Panc1 (cell line): ENCODE results near the gene PLEKHG7. TPM values are rescaled to one million over a fixed set of nuclear protein-coding genes. Genes with fewer than 3 reads are reported as not detected.

Source experiments
- ATAC-seq: fragments of 200-7000 bp; cut with Tn5 transposase; 2 replicates; pipeline ENCODE4 v1.9.1; 2020; ENCODE audit warnings: mild to moderate bottlenecking, moderate library complexity
- BruUV-seq: library from RNA; stranded (reverse); fragments of 400-500 nt; replicated peaks from 2 replicates; lab custom pipeline; 2021; lab: Mats Ljungman, UMichigan
- CTCF ChIA-PET: fragments of 300-600 bp; sonication (Branson Sonifier 250); formaldehyde crosslinking; loops from one replicate; lab custom pipeline; 2022; ENCODE audit warnings: antibody characterized with exemption; lab: Charles Lee
- POLR2A ChIA-PET: fragments of 300-600 bp; sonication (Branson Sonifier 250); formaldehyde crosslinking; loops from one replicate; lab custom pipeline; 2022; ENCODE audit warnings: antibody characterized with exemption; lab: Charles Lee
- DNase-seq: peaks from one replicate; pipeline ENCODE4 v3.0.0-alpha.2; 2010; ENCODE audit warnings: low read depth, low spot score
- H3K27ac ChIP-seq: 2 replicates; pipeline ENCODE4 v1.5.1; 2011; ENCODE audit warnings: mild to moderate bottlenecking, low read length, inconsistent platforms
- H3K27me3 ChIP-seq: fragments of 200-500 bp; sonication (Bioruptor generic); 2 replicates; pipeline ENCODE4 v1.6.0; 2014; ENCODE audit warnings: low read length, inconsistent platforms; ENCODE audit not compliant: control insufficient read depth, insufficient read depth
- H3K36me3 ChIP-seq: fragments of 200-500 bp; sonication (Bioruptor generic); 2 replicates; pipeline ENCODE4 v1.5.1; 2014; ENCODE audit warnings: inconsistent platforms, mild to moderate bottlenecking, low read length, moderate library complexity; ENCODE audit not compliant: control insufficient read depth, insufficient read depth
- H3K4me1 ChIP-seq: 2 replicates; pipeline ENCODE4 v1.5.1; 2011; ENCODE audit warnings: inconsistent platforms, mild to moderate bottlenecking, low read length, moderate library complexity; ENCODE audit not compliant: control insufficient read depth, insufficient read depth
- H3K4me3 ChIP-seq, 2 experiments: 2 replicates each; pipeline ENCODE4 v1.5.1; 2011 to 2012; ENCODE audit warnings: low read depth in 2 of 2, low read length in 2 of 2, mild to moderate bottlenecking in 2 of 2, inconsistent platforms in 1 of 2, moderate library complexity in 1 of 2
- H3K9me3 ChIP-seq: fragments of 200-500 bp; sonication (Bioruptor generic); 2 replicates; pipeline ENCODE4 v1.5.1; 2014; ENCODE audit warnings: low read depth, mild to moderate bottlenecking, inconsistent platforms, low read length, moderate library complexity; ENCODE audit not compliant: control insufficient read depth, insufficient read depth
- POLR2AphosphoS5 ChIP-seq: IDR thresholded peaks from 2 replicates; pipeline ENCODE4 v1.6.1; 2012; ENCODE audit warnings: mild to moderate bottlenecking, low read depth, low read length, moderate library complexity
- in situ Hi-C: cut with HindIII; loops from 2 replicates; pipeline ENCODE4 v1.10.0; 2016; ENCODE audit warnings: low sequenced_read_pairs, low pct_unique_long_range_greater_than_20kb
- intact Hi-C: fragments of 100-400 bp; cut with micrococcal nuclease; formaldehyde crosslinking; loops from one replicate; pipeline ENCODE4 v1.10.0; 2022; ENCODE audit not compliant: unreplicated experiment
- total RNA-seq: library from RNA; stranded (reverse); gene quantifications from one replicate; pipeline ENCODE4 v1.2.1, GENCODE V29; 2021; ENCODE audit not compliant: unreplicated experiment
- TF ChIP-seq, protein P1 (sequence below), 2 experiments: IDR thresholded peaks; 2 replicates each; pipeline ENCODE4 v1.6.1; 2011 to 2012; ENCODE audit warnings: low read depth in 2 of 2, control low read depth in 1 of 2, low read length in 1 of 2, mild to moderate bottlenecking in 1 of 2, moderate library complexity in 1 of 2; ENCODE audit not compliant: insufficient read depth in 1 of 2

Gene PLEKHG7
- total RNA-seq, 1 experiment from 2014 or later: not detected

DNA sequence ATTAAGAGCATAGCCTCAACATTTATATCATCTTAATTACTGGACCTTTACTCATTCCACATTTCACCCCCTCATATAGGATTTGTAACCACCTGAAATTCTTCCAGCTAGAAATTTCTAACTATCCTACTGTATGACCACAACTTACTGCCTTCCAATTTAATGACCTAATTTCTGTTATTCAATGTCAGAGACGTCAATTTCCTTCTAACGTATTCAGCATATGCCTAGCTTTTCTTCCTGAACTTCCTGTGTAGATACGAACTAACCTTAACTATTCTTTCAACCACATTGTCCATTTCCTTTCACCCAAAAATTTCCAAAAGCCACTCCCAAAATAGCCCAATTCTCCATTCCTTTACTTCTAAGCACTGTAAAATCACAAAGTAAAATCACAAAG, 118.4 kb downstream of the PLEKHG7 start:
- Histone ChIP-seq H3K27ac (no peak overlapping the region), H3K4me1 (no peaks in the 10 kb centered on the region), H3K9me3 (no peaks in the 10 kb centered on the region), H3K36me3 (no peaks in the 10 kb centered on the region; the same call in 1 of the 2 replicates), H3K27me3 (no peaks in the 10 kb centered on the region), H3K4me3 (no peak overlapping the region)
- POLR2A ChIA-PET: no interaction called here
- TF ChIP-seq POLR2AphosphoS5: no peak
- TF ChIP-seq, protein P1, sequence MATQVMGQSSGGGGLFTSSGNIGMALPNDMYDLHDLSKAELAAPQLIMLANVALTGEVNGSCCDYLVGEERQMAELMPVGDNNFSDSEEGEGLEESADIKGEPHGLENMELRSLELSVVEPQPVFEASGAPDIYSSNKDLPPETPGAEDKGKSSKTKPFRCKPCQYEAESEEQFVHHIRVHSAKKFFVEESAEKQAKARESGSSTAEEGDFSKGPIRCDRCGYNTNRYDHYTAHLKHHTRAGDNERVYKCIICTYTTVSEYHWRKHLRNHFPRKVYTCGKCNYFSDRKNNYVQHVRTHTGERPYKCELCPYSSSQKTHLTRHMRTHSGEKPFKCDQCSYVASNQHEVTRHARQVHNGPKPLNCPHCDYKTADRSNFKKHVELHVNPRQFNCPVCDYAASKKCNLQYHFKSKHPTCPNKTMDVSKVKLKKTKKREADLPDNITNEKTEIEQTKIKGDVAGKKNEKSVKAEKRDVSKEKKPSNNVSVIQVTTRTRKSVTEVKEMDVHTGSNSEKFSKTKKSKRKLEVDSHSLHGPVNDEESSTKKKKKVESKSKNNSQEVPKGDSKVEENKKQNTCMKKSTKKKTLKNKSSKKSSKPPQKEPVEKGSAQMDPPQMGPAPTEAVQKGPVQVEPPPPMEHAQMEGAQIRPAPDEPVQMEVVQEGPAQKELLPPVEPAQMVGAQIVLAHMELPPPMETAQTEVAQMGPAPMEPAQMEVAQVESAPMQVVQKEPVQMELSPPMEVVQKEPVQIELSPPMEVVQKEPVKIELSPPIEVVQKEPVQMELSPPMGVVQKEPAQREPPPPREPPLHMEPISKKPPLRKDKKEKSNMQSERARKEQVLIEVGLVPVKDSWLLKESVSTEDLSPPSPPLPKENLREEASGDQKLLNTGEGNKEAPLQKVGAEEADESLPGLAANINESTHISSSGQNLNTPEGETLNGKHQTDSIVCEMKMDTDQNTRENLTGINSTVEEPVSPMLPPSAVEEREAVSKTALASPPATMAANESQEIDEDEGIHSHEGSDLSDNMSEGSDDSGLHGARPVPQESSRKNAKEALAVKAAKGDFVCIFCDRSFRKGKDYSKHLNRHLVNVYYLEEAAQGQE (IDR thresholded peaks at IDR 0.05; ENCODE audit: insufficient read depth in 1 of 2, low read depth in 2 of 2, low read length in 1 of 2): no peak
- in situ Hi-C loops: no loop called here
- BruUV-seq: no TSS peak
- ATAC-seq: no peak
- intact Hi-C loops: no loop called here
- CTCF ChIA-PET: no interaction called here
- DNase-seq: no peak

Other genes starting within 250 kb of the PLEKHG7 start
- 15.1 TPM for gene EEA1, start 226.3 kb downstream of the PLEKHG7 start, total RNA-seq